K562 (cell line): Measurements from ENCODE around the gene IRAK3. TPM values are rescaled to one million over a fixed set of nuclear protein-coding genes. Genes with fewer than 3 reads are reported as not detected.

ENCODE experiments used
- ATAC-seq: fragments of 200-7000 bp; cut with Tn5 transposase; 3 replicates; pipeline ENCODE4 v1.9.1; 2020; ENCODE audit warnings: moderate library complexity
- BruUV-seq: library from RNA; stranded (reverse); fragments of 400-500 nt; replicated peaks from 2 replicates; lab custom pipeline; 2021; lab: Mats Ljungman, UMichigan
- CTCF ChIA-PET: fragments of 300-600 bp; formaldehyde crosslinking; extraction: SDS; loops from one replicate; lab custom pipeline; 2021; ENCODE audit warnings: low intra/inter-chr PET ratio; lab: Yijun Ruan, JAX
- POLR2A ChIA-PET: fragments of 300-600, 350-650 bp; sonication (Branson Sonifier 250); formaldehyde crosslinking; extraction: SDS; loops from one replicate; lab custom pipeline; 2021; ENCODE audit warnings: antibody characterized with exemption, inconsistent platforms; lab: Yijun Ruan, JAX
- DNase-seq, 4 experiments: peaks; one replicate each; pipeline versions ENCODE4 v3.0.0 to v3.0.0-alpha.2; 2011 to 2018; ENCODE audit warnings: low spot score in 3 of 4, mixed read lengths in 3 of 4; ENCODE audit errors: extremely low read depth in 1 of 4
- FAIRE-seq: peaks from 2 replicates; lab custom pipeline; 2011; peaks lifted over from hg19 to GRCh38; lab: Jason Lieb, UNC
- H2AFZ ChIP-seq: 2 replicates; pipeline ENCODE4 v1.6.0; 2011; ENCODE audit warnings: low read depth, low read length, control low read depth, inconsistent platforms
- H3K27ac ChIP-seq: fragments of 200-600 bp; 3 replicates; pipeline ENCODE4 v1.8.0; 2011; ENCODE audit warnings: low read depth, mild to moderate bottlenecking, control low read depth, inconsistent platforms, low read length, moderate library complexity, mixed read lengths; ENCODE audit errors: extremely low read depth
- H3K27me3 ChIP-seq, 2 experiments: fragments of 300-600 bp in 1 of 2; 2 replicates in 1 of 2; 3 replicates in 1 of 2; pipeline versions ENCODE4 v1.6.0 to v1.8.0; 2011; ENCODE audit warnings: inconsistent platforms in 2 of 2, low read length in 2 of 2, mild to moderate bottlenecking in 1 of 2, mixed read lengths in 1 of 2, moderate library complexity in 1 of 2; ENCODE audit not compliant: control insufficient read depth in 2 of 2, insufficient read depth in 2 of 2
- H3K36me3 ChIP-seq: fragments of 300-600 bp; 3 replicates; pipeline ENCODE4 v1.8.0; 2011; ENCODE audit warnings: mild to moderate bottlenecking, low read length, inconsistent platforms; ENCODE audit not compliant: control insufficient read depth, insufficient read depth
- H3K4me1 ChIP-seq, 2 experiments: fragments of 200-600 bp in 1 of 2; replicated peaks in 1 of 2; 2 replicates in 1 of 2; 3 replicates in 1 of 2; pipeline versions ENCODE4 v1.5.1 to v1.8.0; 2011; ENCODE audit warnings: inconsistent platforms in 2 of 2, low read length in 2 of 2, mild to moderate bottlenecking in 1 of 2, mixed read lengths in 1 of 2, moderate library complexity in 1 of 2; ENCODE audit not compliant: control insufficient read depth in 2 of 2, insufficient read depth in 2 of 2
- H3K4me2 ChIP-seq: 2 replicates; pipeline ENCODE4 v1.6.1; 2011; ENCODE audit warnings: low read length, control low read depth, inconsistent platforms, mixed read lengths; ENCODE audit not compliant: insufficient read depth
- H3K4me3 ChIP-seq: fragments of 200-600 bp; sonication (generic), shearing (Covaris generic); 2 replicates; pipeline ENCODE4 v1.5.1; 2016; ENCODE audit warnings: control low read depth, inconsistent platforms
- H3K79me2 ChIP-seq: fragments of 200-600 bp; 3 replicates; pipeline ENCODE4 v1.8.0; 2011; ENCODE audit warnings: low read length, inconsistent platforms; ENCODE audit not compliant: control insufficient read depth, insufficient read depth
- H3K9ac ChIP-seq, 2 experiments: 2 replicates each; pipeline versions ENCODE4 v1.6.0 to v1.6.1; 2011; ENCODE audit warnings: low read depth in 2 of 2, low read length in 2 of 2, control low read depth in 1 of 2, inconsistent platforms in 1 of 2, mild to moderate bottlenecking in 1 of 2, mixed read lengths in 1 of 2; ENCODE audit not compliant: insufficient read depth in 1 of 2
- H3K9me1 ChIP-seq: one replicate; pipeline ENCODE4 v1.6.0; 2011; ENCODE audit warnings: inconsistent platforms, mild to moderate bottlenecking, low read length, moderate library complexity; ENCODE audit not compliant: control insufficient read depth, insufficient read depth
- H3K9me3 ChIP-seq: replicated peaks from 2 replicates; pipeline ENCODE4 v1.5.1; 2011; ENCODE audit warnings: low read depth, low read length, inconsistent platforms; ENCODE audit not compliant: control insufficient read depth, insufficient read depth
- H4K20me1 ChIP-seq: replicated peaks from 2 replicates; pipeline ENCODE4 v1.6.1; 2011; ENCODE audit warnings: low read length, inconsistent platforms, mixed read lengths; ENCODE audit not compliant: control insufficient read depth, insufficient read depth
- AFF4 ChIP-seq: sonication (generic); formaldehyde crosslinking; IDR thresholded peaks from 2 replicates; pipeline ENCODE4 v1.8.0; 2023; ENCODE audit warnings: mild to moderate bottlenecking, missing genetic modification reagents
- CBX2 ChIP-seq: fragments of 200-600 bp; sonication (generic); IDR thresholded peaks from one replicate; pipeline ENCODE4 v1.6.1; 2012; ENCODE audit warnings: mild to moderate bottlenecking, low read length, inconsistent platforms; ENCODE audit not compliant: insufficient read depth, poor library complexity, severe bottlenecking
- FOXA3 ChIP-seq, 2 experiments: fragments of 450-650 bp in 1 of 2; sonication (generic) in 1 of 2; formaldehyde crosslinking; IDR thresholded peaks in 1 of 2; conservative IDR thresholded peaks in 1 of 2; 2 replicates each; pipeline versions ENCODE4 v1.4.0 to v1.8.0; 2020 to 2022; ENCODE audit warnings: mild to moderate bottlenecking in 2 of 2, missing genetic modification reagents in 1 of 2
- GABPB1 ChIP-seq: sonication (generic); formaldehyde crosslinking; IDR thresholded peaks from 2 replicates; pipeline ENCODE4 v1.8.0; 2022; ENCODE audit warnings: mild to moderate bottlenecking, missing genetic modification reagents
- HDGF ChIP-seq: fragments of 450-650 bp; IDR thresholded peaks from 2 replicates; pipeline ENCODE4 v1.6.1; 2016
- HNRNPUL1 ChIP-seq: fragments of 200-400 bp; formaldehyde crosslinking; IDR thresholded peaks from 2 replicates; pipeline ENCODE4 v1.6.1; 2017; ENCODE audit warnings: low read length
- KLF13 ChIP-seq: fragments of 450-650 bp; IDR thresholded peaks from 2 replicates; pipeline ENCODE4 v1.6.1; 2016; ENCODE audit warnings: missing genetic modification characterization, low read depth, mild to moderate bottlenecking, missing compliant biosample characterization, moderate library complexity, borderline replicate concordance
- KLF6 ChIP-seq: fragments of 250-450 bp; sonication (Bioruptor Pico); IDR thresholded peaks from 2 replicates; pipeline ENCODE4 v1.4.0; 2020; ENCODE audit warnings: mild to moderate bottlenecking, moderate library complexity, borderline replicate concordance
- MEIS2 ChIP-seq: fragments of 450-650 bp; IDR thresholded peaks from 2 replicates; pipeline ENCODE4 v1.6.1; 2014; ENCODE audit warnings: mild to moderate bottlenecking; ENCODE audit not compliant: partially characterized antibody
- NFE2L1 ChIP-seq: fragments of 450-650 bp; IDR thresholded peaks from 2 replicates; pipeline ENCODE4 v1.6.1; 2016; ENCODE audit warnings: missing genetic modification characterization, low read depth, mild to moderate bottlenecking, missing compliant biosample characterization, moderate library complexity, borderline replicate concordance
- NFIX ChIP-seq: fragments of 250-450 bp; sonication (Bioruptor Pico); IDR thresholded peaks from 2 replicates; pipeline ENCODE4 v1.4.0; 2020; ENCODE audit warnings: low read depth, mild to moderate bottlenecking, moderate library complexity
- NUFIP1 ChIP-seq: fragments of 450-650 bp; IDR thresholded peaks from 2 replicates; pipeline ENCODE4 v1.6.1; 2018; ENCODE audit not compliant: partially characterized antibody
- RAD21 ChIP-seq, 2 experiments: fragments of 250-450 bp in 1 of 2; fragments of 450-650 bp in 1 of 2; sonication (Bioruptor Pico) in 1 of 2; formaldehyde crosslinking in 1 of 2; IDR thresholded peaks in 1 of 2; conservative IDR thresholded peaks in 1 of 2; 2 replicates each; pipeline versions ENCODE4 v1.4.0 to v1.8.0; 2020 to 2022; ENCODE audit warnings: mild to moderate bottlenecking in 2 of 2, moderate library complexity in 1 of 2
- SNIP1 ChIP-seq: fragments of 450-650 bp; IDR thresholded peaks from 2 replicates; pipeline ENCODE4 v1.7.1; 2017; ENCODE audit warnings: low read depth, mild to moderate bottlenecking
- ZBED1 ChIP-seq: IDR thresholded peaks from 2 replicates; pipeline ENCODE4 v1.6.1; 2014
- ZBTB34 ChIP-seq: fragments of 250-450 bp; sonication (Bioruptor Pico); IDR thresholded peaks from 2 replicates; pipeline ENCODE4 v1.8.0; 2021; ENCODE audit warnings: mild to moderate bottlenecking, moderate library complexity
- ZNF146 ChIP-seq: IDR thresholded peaks from one replicate; pipeline ENCODE4 v1.6.1; 2018; ENCODE audit warnings: missing compliant biosample characterization; ENCODE audit not compliant: unreplicated experiment
- ZNF274 ChIP-seq: IDR thresholded peaks from 2 replicates; pipeline ENCODE4 v1.6.1; 2011; ENCODE audit warnings: low read depth, mild to moderate bottlenecking, low read length, moderate library complexity, borderline replicate concordance
- WGBS: fragments of 100-300 bp; shearing (Covaris generic); methylation state at CpG from one replicate; pipeline ENCODE4 v1.1.6; 2016; ENCODE audit warnings: low coverage, mixed read lengths; ENCODE audit not compliant: insufficient coverage; ENCODE audit errors: missing lambda C conversion rate; 5-methylcytosine and 5-hydroxymethylcytosine counted together
- in situ Hi-C: fragments of 300-500 bp; cut with MboI; formaldehyde crosslinking; loops from 4 replicates; pipeline ENCODE4 v1.15.0; 2018; ENCODE audit warnings: inconsistent platforms, mixed read lengths
- intact Hi-C: fragments of 100-400 bp; cut with micrococcal nuclease; formaldehyde crosslinking; loops from 2 replicates; pipeline ENCODE4 v1.14.2; 2022
- polyA plus RNA-seq, 8 experiments: library from polyadenylated mRNA; depleted of rRNA in 4 of 8; stranded (reverse) in 5 of 8; unstranded in 3 of 8; fragments of >200 nt; fragmentation: Nextera tagmentation in 2 of 8; fragmentation: Illumina TruSeq in 1 of 8; extraction: Ambion mirVana in 2 of 8; extraction: Trizol in 1 of 8; gene quantifications; 2 replicates each; pipeline versions ENCODE4 v1.2.1 to v1.2.3, GENCODE V29; 2011 to 2014; ENCODE audit warnings: inconsistent platforms in 1 of 8, missing spikeins in 1 of 8
- total RNA-seq, 7 experiments: library from RNA; depleted of rRNA in 6 of 7; stranded (reverse); fragments of >200 nt in 6 of 7; fragmentation: Illumina TruSeq in 2 of 7; extraction: Trizol in 2 of 7; gene quantifications; 2 replicates each; pipeline versions ENCODE4 v1.2.1 to v1.2.3, GENCODE V29; 2011 to 2021; ENCODE audit warnings: low replicate concordance in 1 of 7

The IRAK3 gene
- total and polyA plus RNA-seq, 9 of the 15 experiments (the other 6 are each of a cell fraction or from before 2014, with no cell fraction given), result 0.06 to 0.09 (median 0.07) TPM; not detected in 6

GRCh38 chr12:66139328-66139727 lies 49.7 kb upstream of the IRAK3 start:
- H3K79me2 ChIP-seq, result no peaks in the 10 kb centered on the region
- intact Hi-C loops (no loop called here), in situ Hi-C loops (no loop called here)
- no peak overlapping the region for H3K4me2 ChIP-seq
- DNase-seq, result no peak
- BruUV-seq, result no TSS peak
- H3K9ac ChIP-seq, result no peak overlapping the region
- H3K4me3 ChIP-seq, result no peak overlapping the region
- CTCF ChIA-PET, result no interaction called here
- H3K27ac ChIP-seq, result no peak overlapping the region
- H3K27me3 ChIP-seq, result no peaks in the 10 kb centered on the region
- H2AFZ ChIP-seq, result no peak overlapping the region
- no peak for FAIRE-seq
- 92% methylated on average over 2 of the region's 2 CpGs for WGBS
- H3K9me1 ChIP-seq, result no peaks in the 10 kb centered on the region
- H3K4me1 ChIP-seq, result no peaks in the 10 kb centered on the region
- no peaks in the 10 kb centered on the region for H4K20me1 ChIP-seq
- peaks cover 13% of the 10 kb centered on the region for H3K9me3 ChIP-seq
- no peak for ATAC-seq
- H3K36me3 ChIP-seq, result peaks cover 34% of the 10 kb centered on the region
- POLR2A ChIA-PET, result interaction anchor here (1.9 kb wide), 1 partner anchor 9 kb away, joined by 7 read pairs; the partner anchor contains the start of gene LLPH
- TF ChIP-seq NFIX (CRISPR knock-in tag) (no peak), CBX2 (no peak), KLF13 (tag) (no peak), RAD21 (CRISPR knock-in tag; conservative IDR thresholded peaks at IDR 0.05 in 1 of 2, IDR thresholded peaks at IDR 0.05 in 1 of 2) (no peak), ZNF146 (CRISPR knock-in tag) (no peak), HDGF (no peak), HNRNPUL1 (no peak), FOXA3 (CRISPR knock-in tag; conservative IDR thresholded peaks at IDR 0.05 in 1 of 2, IDR thresholded peaks at IDR 0.05 in 1 of 2) (no peak), GABPB1 (no peak), NFE2L1 (tag) (no peak), ZBTB34 (no peak), SNIP1 (no peak), AFF4 (CRISPR knock-in tag) (no peak), NUFIP1 (no peak), MEIS2 (no peak), KLF6 (CRISPR knock-in tag) (no peak), ZNF274 (no peak), ZBED1 (no peak)
